A673 (cell line): ENCODE measurements around the gene SERGEF. TPM values are rescaled to one million over a fixed set of nuclear protein-coding genes. Genes with fewer than 3 reads are reported as not detected.

Experiments
- BruUV-seq: library from RNA; stranded (reverse); fragments of 400-500 nt; replicated peaks from 2 replicates; lab custom pipeline; 2021; lab: Mats Ljungman, UMichigan
- CTCF ChIA-PET: fragments of 300-600 bp; sonication (Branson Sonifier 250); formaldehyde crosslinking; loops from one replicate; lab custom pipeline; 2022; ENCODE audit warnings: antibody characterized with exemption; lab: Charles Lee
- POLR2A ChIA-PET: fragments of 300-600 bp; sonication (Branson Sonifier 250); formaldehyde crosslinking; loops from one replicate; lab custom pipeline; 2022; ENCODE audit warnings: antibody characterized with exemption; ENCODE audit not compliant: low non-redundant PET; lab: Charles Lee
- DNase-seq: peaks from one replicate; pipeline ENCODE4 v3.0.0-alpha.2; 2015; ENCODE audit warnings: low spot score
- H3K27ac ChIP-seq: fragments of 200-600 bp; sonication (generic); 2 replicates; pipeline ENCODE4 v1.5.1; 2016; ENCODE audit warnings: mixed run types, low read depth, mild to moderate bottlenecking, mixed read lengths, antibody characterized with exemption, low read length; ENCODE audit not compliant: poor library complexity, severe bottlenecking
- H3K27me3 ChIP-seq: fragments of 200-600 bp; sonication (generic); replicated peaks from 2 replicates; pipeline ENCODE4 v1.6.1; 2017; ENCODE audit warnings: mixed run types, low read depth, mild to moderate bottlenecking, mixed read lengths, antibody characterized with exemption, low read length; ENCODE audit not compliant: insufficient read depth, poor library complexity
- H3K36me3 ChIP-seq: fragments of 200-600 bp; sonication (generic); 2 replicates; pipeline ENCODE4 v1.6.1; 2016; ENCODE audit warnings: mixed run types, mild to moderate bottlenecking, mixed read lengths, antibody characterized with exemption, low read length; ENCODE audit not compliant: insufficient read depth, poor library complexity, severe bottlenecking
- H3K4me1 ChIP-seq: fragments of 200-600 bp; sonication (generic); 2 replicates; pipeline ENCODE4 v1.6.1; 2017; ENCODE audit warnings: mixed run types, mild to moderate bottlenecking, mixed read lengths, antibody characterized with exemption, low read length; ENCODE audit not compliant: insufficient read depth, poor library complexity, severe bottlenecking
- H3K4me3 ChIP-seq: fragments of 200-600 bp; sonication (generic); 2 replicates; pipeline ENCODE4 v1.5.1; 2016; ENCODE audit warnings: low read depth, mixed run types, mild to moderate bottlenecking, mixed read lengths, low read length; ENCODE audit not compliant: poor library complexity, severe bottlenecking
- H3K9me3 ChIP-seq: fragments of 200-600 bp; sonication (generic); 2 replicates; pipeline ENCODE4 v1.6.1; 2016; ENCODE audit warnings: mixed run types, low read depth, mild to moderate bottlenecking, mixed read lengths, antibody characterized with exemption, low read length; ENCODE audit not compliant: poor library complexity, severe bottlenecking
- CTCF ChIP-seq: fragments of 300-800, 200-600 bp; sonication (generic); conservative IDR thresholded peaks from 2 replicates; pipeline ENCODE4 v1.5.1; 2017; ENCODE audit warnings: low read depth, mild to moderate bottlenecking, antibody characterized with exemption, low read length, moderate library complexity, mixed read lengths
- EZH2 ChIP-seq: fragments of 200-600 bp; sonication (generic); IDR thresholded peaks from 2 replicates; pipeline ENCODE4 v1.6.1; 2017; ENCODE audit warnings: borderline replicate concordance, low read depth, mild to moderate bottlenecking, mixed read lengths, antibody characterized with exemption, low read length; ENCODE audit not compliant: poor library complexity, severe bottlenecking
- intact Hi-C: fragments of 100-400 bp; cut with micrococcal nuclease; formaldehyde crosslinking; loops from one replicate; pipeline ENCODE4 v1.10.0; 2022; ENCODE audit not compliant: unreplicated experiment
- total RNA-seq: library from RNA; stranded (reverse); gene quantifications from 2 replicates; pipeline ENCODE4 v1.2.3, GENCODE V29; 2021

The SERGEF gene
- total RNA-seq, 1 experiment from 2014 or later = 15.2 TPM

DNA sequence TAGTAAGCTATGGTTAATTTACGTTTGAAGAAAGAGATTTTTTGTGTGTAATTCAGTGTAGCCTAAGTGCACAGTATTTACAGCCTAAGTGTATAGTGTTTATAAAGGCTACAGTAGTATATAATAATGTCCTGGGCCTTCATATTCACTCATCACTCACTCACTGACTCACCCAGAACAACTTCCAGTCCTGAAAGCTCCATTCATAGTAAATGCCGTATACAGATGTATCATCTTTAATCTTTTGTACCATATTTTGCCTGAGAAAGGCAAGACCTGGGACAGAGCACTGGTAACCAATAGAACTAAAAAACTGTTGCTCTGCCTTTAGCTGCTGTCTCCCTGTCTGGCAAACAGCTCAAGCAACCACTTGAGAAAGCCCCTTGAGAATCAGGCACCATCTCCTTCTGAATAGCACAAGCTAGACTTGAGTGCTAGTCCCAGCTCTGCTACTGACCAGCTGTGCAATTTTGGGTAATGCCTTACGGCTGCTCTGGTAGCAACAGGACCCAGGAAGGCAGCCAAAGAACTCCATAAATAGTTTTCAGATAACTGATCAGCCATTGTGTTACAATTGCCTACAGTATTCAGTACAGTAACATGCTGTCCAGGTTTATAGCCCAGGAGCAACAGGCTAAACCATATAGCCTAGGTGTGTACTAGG, 146.9 kb downstream of the SERGEF start:
- Histone ChIP-seq H3K9me3 (no peaks in the 10 kb centered on the region), H3K4me1 (no peaks in the 10 kb centered on the region), H3K36me3 (no peaks in the 10 kb centered on the region), H3K27ac (no peak overlapping the region), H3K27me3 (no peaks in the 10 kb centered on the region), H3K4me3 (no peak overlapping the region)
- BruUV-seq = no TSS peak
- ChIA-PET CTCF (no interaction called here), POLR2A (no interaction called here)
- TF ChIP-seq CTCF = no peak
- TF ChIP-seq EZH2 = no peak
- no peak for DNase-seq
- intact Hi-C loops = no loop called here

DNA sequence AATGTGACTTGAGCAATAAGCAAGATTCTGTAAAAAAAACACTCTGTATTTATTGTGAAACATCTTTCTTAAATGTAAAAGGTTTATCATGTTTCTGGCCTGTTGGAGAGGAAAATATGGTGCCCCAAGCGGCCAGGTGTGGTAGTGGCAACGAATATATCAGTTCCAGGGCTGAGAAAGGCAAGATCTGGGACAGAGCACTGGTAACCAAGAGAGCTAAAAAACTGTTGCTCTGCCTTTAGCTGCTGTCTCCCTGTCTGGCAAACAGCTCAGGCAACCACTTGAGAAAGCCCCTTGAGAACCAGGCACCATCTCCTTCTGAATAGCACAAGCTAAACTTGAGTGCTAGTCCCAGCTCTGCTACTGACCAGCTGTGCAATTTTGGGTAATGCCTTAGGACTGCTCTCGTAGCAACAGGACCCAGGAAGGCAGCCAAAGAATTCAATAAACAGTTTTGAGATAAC, 148.3 kb downstream of the SERGEF start:
- intact Hi-C loops = no loop called here
- Histone ChIP-seq H3K4me3 (no peak overlapping the region), H3K4me1 (no peaks in the 10 kb centered on the region), H3K9me3 (no peaks in the 10 kb centered on the region), H3K27ac (no peak overlapping the region), H3K27me3 (no peaks in the 10 kb centered on the region), H3K36me3 (no peaks in the 10 kb centered on the region)
- TF ChIP-seq EZH2 (no peak), CTCF (0 out of 2 replicates have a peak, but pooled peaks have one; percentile 19)
- no peak for DNase-seq
- BruUV-seq = no TSS peak
- POLR2A ChIA-PET = no interaction called here
- CTCF ChIA-PET = no interaction called here

DNA sequence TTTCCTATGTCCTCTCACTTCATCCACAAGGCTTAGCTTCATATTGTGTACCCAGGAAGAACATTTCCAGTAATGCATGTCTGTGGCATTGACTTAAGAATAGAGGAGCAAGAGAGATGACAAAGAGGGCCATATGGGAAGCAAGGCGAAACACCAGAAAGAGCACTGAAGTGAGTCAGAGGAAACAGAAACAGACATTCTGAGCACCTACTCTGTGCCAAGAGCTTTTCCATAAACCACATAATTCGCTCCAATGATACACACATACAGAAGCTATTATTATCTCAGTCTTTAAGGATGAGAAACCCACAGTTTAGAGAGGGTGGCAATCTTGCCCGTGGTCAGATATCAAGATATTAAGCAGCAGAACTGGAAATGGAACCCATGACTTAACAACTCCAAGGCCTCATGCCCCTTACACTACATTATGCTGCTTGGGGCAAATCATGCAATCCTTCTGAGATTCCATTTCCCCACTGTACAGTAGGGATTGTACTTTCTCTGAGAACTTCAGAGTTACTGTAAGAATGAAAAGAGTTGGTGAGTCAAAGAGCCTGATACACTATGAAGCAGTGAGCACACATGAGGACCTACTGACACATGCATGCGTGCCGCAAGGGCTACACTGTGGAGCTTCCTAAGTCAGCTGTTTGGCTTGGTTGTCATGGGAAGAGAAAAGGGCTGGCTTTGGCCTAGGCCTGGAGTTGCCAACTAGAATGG, 151.7 kb downstream of the SERGEF start:
- no peaks in the 10 kb centered on the region for H3K9me3 ChIP-seq
- H3K36me3 ChIP-seq = no peaks in the 10 kb centered on the region
- no peaks in the 10 kb centered on the region for H3K4me1 ChIP-seq
- CTCF ChIA-PET = no interaction called here
- no peak overlapping the region for H3K4me3 ChIP-seq
- POLR2A ChIA-PET = no interaction called here
- BruUV-seq = no TSS peak
- intact Hi-C loops = no loop called here
- no peaks in the 10 kb centered on the region for H3K27me3 ChIP-seq
- no peak for DNase-seq
- H3K27ac ChIP-seq = no peak overlapping the region
- TF ChIP-seq CTCF (no peak), EZH2 (no peak)
